ENCODE data around the gene NGDN. TPM values are rescaled to one million over a fixed set of nuclear protein-coding genes. Genes with fewer than 3 reads are reported as not detected.

The NGDN gene
- total RNA-seq, 2 donors from 2014 or later: 21.4 to 27.6 TPM

DNA sequence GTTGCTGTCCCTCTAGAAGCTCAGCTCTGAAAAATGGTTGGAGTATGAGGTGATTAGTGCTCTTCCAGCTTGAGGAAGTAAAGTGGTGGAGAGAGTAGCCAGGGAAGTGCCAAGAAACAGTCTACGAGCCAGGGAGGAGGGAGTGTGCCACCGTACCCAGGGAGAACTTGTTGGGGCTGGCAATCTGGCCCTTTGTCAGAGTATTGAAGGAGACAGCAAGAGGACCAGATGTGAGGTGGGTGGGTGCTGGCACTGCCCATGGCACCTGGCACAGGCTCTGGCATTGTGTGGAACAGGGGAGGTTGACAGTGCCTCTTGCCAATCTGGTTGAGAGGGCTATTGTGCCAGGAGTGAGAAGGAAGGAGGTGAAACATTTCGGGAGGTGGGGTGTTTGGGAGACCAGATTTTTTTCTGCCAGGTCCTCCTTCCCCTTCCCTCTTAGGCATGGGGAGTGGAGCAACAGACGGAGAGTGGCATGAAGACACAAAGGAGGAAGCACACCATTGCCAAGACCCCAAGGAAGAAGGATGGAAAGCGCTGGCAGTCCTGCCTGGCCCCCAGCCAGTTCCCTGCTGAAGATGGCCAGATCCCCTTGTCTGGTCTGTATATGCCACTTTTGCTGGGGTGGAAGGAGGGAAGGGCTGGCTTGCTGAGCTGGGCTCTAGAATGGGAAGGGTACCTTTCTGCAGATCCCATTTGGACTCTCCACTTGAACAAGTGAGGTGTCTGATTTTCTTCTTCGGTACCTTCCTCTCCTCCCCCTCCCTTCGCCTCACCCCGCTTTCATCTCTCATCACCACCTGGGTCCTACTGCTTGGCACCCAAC is 44.5 kb downstream of the NGDN start:
- Histone ChIP-seq H3K9ac (ENCODE audit: low read depth in 2 of 2, low read length in 2 of 2) (no peak overlapping the region), H3K4me3 (no peak overlapping the region), H3K4me1 (no peaks in the 10 kb centered on the region), H3K27me3 (no peaks in the 10 kb centered on the region), H3K27ac (no peak overlapping the region), H3K9me3 (no peaks in the 10 kb centered on the region), H3K36me3 (no peaks in the 10 kb centered on the region)
- no peak for DNase-seq
- intact Hi-C loops (cut with DNase I): no loop called here
- TF ChIP-seq, protein P1, sequence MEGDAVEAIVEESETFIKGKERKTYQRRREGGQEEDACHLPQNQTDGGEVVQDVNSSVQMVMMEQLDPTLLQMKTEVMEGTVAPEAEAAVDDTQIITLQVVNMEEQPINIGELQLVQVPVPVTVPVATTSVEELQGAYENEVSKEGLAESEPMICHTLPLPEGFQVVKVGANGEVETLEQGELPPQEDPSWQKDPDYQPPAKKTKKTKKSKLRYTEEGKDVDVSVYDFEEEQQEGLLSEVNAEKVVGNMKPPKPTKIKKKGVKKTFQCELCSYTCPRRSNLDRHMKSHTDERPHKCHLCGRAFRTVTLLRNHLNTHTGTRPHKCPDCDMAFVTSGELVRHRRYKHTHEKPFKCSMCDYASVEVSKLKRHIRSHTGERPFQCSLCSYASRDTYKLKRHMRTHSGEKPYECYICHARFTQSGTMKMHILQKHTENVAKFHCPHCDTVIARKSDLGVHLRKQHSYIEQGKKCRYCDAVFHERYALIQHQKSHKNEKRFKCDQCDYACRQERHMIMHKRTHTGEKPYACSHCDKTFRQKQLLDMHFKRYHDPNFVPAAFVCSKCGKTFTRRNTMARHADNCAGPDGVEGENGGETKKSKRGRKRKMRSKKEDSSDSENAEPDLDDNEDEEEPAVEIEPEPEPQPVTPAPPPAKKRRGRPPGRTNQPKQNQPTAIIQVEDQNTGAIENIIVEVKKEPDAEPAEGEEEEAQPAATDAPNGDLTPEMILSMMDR (IDR thresholded peaks at IDR 0.05): no peak

DNA sequence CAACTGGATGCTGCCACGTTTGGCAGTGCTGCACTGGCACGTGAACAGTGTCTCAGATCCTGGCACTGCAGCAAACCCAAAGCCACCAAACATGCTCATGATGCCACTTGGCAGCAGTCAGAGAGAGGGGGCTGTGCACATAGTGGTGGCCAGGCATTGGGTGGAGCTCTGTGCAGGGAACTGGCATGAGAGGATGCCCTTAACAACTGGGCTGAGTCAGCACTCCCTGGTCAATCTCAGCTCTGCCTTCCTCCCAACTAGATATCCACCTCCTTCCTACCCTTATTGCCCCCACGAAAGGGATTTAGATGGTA is 45.1 kb downstream of the NGDN start:
- Histone ChIP-seq H3K9ac (ENCODE audit: low read depth in 2 of 2, low read length in 2 of 2) (no peak overlapping the region), H3K36me3 (no peaks in the 10 kb centered on the region), H3K4me3 (no peak overlapping the region), H3K4me1 (no peaks in the 10 kb centered on the region), H3K27me3 (no peaks in the 10 kb centered on the region), H3K27ac (no peak overlapping the region), H3K9me3 (no peaks in the 10 kb centered on the region)
- intact Hi-C loops (cut with DNase I): no loop called here
- TF ChIP-seq, protein P1 (IDR thresholded peaks at IDR 0.05): no peak
- DNase-seq: no peak

DNA sequence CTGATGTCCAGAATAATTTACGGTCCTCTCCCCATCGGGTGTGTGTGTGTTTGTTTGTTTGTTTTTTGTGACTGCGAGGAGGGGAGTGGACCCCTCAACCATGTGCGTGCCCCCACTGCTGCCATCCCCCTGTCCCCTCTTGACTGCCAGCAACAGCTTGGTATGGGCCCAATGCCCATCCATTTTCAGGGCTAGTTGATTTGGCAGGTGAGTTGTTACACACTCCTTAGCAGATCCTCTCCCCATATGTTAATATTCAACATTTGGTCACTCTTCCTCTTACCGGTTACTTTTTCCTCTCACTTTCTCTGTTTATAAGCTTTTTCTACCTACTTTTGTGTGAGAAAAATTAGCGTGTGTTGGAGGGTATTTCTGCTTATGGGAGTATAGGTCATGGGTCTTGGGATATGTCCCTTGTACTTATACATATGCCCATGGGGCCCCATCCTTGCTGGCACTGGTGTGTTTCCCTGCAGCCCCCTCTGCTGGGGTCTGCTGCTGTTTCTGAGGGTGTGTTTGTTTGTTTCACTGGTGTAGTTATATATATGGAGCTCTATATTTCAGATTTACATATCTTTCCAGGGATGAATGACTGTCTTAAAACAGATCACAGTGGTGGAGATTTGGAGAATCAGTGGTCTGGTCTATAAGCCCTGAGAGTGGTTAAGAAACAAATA is 48.3 kb downstream of the NGDN start:
- Histone ChIP-seq H3K9me3 (no peaks in the 10 kb centered on the region), H3K4me1 (no peaks in the 10 kb centered on the region), H3K27me3 (no peaks in the 10 kb centered on the region), H3K4me3 (no peak overlapping the region), H3K36me3 (no peaks in the 10 kb centered on the region), H3K27ac (no peak overlapping the region), H3K9ac (ENCODE audit: low read depth in 2 of 2, low read length in 2 of 2) (no peak overlapping the region)
- intact Hi-C loops (cut with DNase I): no loop called here
- no peak for DNase-seq
- TF ChIP-seq, protein P1 (IDR thresholded peaks at IDR 0.05): no peak

DNA sequence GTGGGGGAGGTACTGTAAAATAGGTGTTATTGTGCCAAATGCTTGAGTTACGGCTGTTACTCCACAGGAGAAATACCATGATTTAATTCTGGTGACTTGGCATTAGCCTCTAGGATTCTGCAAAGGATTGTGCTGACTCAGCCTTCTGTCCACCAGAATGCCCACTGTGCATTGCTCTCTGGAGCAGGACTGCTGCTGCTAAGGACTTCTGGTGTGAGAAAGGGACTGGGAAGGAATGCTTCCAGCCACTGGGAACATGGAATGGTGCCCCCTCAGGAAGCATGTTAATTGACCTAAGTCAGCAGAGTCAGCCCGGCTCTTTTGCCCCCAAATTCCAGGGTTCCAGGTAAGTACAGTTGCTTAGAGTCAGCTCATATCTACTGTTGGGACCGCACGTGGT is 49.2 kb downstream of the NGDN start:
- no peak for DNase-seq
- Histone ChIP-seq H3K4me1 (no peaks in the 10 kb centered on the region), H3K27ac (no peak overlapping the region), H3K27me3 (no peaks in the 10 kb centered on the region), H3K9me3 (no peaks in the 10 kb centered on the region), H3K9ac (ENCODE audit: low read depth in 2 of 2, low read length in 2 of 2) (no peak overlapping the region), H3K4me3 (no peak overlapping the region), H3K36me3 (no peaks in the 10 kb centered on the region)
- intact Hi-C loops (cut with DNase I): no loop called here
- TF ChIP-seq, protein P1 (IDR thresholded peaks at IDR 0.05): no peak

DNA sequence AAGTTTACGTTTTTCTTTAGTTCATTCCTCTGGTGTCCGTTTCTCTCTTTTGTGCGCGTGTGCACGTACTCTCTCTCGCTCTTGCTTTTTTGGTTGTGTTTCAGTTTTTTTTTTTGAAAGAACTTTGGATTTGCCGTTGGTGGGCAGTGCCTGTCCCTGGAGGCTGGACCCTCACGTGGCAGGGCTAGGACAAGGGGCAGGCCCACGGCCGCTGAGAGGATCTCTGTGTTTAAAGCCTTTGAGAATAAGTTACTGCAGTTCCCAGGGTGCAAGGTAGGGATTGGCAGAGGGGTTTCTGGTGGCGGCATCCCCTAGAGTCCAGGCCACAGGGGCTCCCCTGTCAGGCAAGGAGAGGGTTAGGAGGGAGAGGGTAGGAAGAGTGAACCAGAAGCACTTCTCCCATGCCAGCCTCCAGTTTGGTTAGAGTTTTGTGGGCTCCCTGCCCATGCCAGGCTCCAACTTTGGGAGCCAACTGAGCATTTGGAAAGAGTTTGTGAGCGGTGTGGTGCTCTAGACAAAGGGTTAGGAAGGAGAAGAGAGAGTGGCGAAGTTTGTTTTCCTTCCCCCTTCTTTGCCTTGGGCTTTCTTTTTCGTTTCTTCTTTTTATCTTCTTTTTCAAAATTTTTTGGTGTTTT is 51.5 kb downstream of the NGDN start:
- H3K4me3 ChIP-seq: no peak overlapping the region
- intact Hi-C loops (cut with DNase I): no loop called here
- no peaks in the 10 kb centered on the region for H3K9me3 ChIP-seq
- no peaks in the 10 kb centered on the region for H3K36me3 ChIP-seq
- DNase-seq: no peak
- no peak overlapping the region for H3K27ac ChIP-seq
- H3K4me1 ChIP-seq: no peaks in the 10 kb centered on the region
- H3K9ac ChIP-seq (ENCODE audit: low read depth in 2 of 2, low read length in 2 of 2): no peak overlapping the region
- no peaks in the 10 kb centered on the region for H3K27me3 ChIP-seq
- TF ChIP-seq, protein P1 (IDR thresholded peaks at IDR 0.05): no peak

Data from colonic mucosa (tissue), 4 donors.